ENCODE results near the gene ZNF487.

DNA sequence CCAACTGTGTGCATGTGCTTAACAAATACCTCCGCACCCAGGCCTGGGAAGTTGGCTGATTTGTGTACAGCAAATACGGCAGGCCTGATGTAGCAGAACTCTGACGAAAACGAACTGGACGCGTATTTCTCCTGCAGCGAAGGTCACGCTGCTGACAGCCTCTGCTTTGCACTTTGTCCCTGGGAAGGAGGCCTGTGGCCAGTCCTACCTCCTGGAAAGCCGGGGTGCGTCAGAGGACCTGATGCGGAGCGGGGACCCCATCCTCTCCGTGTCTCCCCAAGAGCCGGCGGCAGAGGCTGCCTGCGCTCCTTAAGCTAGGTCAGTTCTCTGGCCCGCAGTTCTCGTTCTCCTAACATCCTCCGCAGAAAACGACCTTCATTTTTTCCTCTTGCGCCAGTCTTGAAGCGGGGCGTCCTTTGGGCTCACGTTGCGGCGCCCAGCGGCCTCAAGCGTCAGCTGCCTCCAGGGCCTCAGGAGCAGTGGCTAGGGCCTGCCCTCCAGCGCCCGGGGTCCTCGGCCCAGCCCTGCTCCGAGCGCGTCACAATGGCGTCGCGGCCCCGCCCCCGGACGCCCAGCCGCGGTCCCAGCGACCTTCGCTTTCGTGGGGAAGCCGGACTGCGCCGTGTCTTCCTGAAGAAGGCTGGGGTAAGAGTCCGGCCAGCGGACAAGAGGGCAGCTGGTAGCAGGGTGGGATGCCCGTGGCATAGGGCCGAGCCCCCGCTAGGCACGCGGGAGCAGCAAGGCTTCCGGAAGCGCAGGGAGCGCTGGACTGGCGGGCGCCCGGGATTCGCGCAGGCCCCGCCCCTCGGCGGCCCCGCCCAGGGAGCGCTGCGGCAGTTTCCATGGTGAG is at the start of gene ZNF487:
- TF ChIP-seq POLR2AphosphoS5 (IDR thresholded peaks at IDR 0.05; ENCODE audit: borderline replicate concordance, low read depth, low read length) (peak; percentile 65), EZH2 (IDR thresholded peaks at IDR 0.05) (no peak), FOXP2 (optimal IDR thresholded peaks at IDR 0.05; ENCODE audit: control extremely low read depth, extremely low read length, insufficient read depth) (no peak)
